Immature natural killer cell (primary cell): ENCODE results near the gene MED20. TPM values are rescaled to one million over a fixed set of nuclear protein-coding genes. Genes with fewer than 3 reads are reported as not detected.

Experiments used
- DNase-seq, 3 donors: peaks; one replicate each; pipeline ENCODE4 v3.0.0; 2022; ENCODE audit warnings: mixed read lengths in 1 of 3
- H3K27ac Mint-ChIP-seq, 6 donors: one replicate each; pipeline ENCODE4 v1.8.0; 2020; ENCODE audit warnings: mixed read lengths in 6 of 6, mild to moderate bottlenecking in 5 of 6, inconsistent platforms in 4 of 6, moderate library complexity in 3 of 6
- H3K27me3 Mint-ChIP-seq, 3 donors: one replicate each; pipeline ENCODE4 v1.8.0; 2020 to 2021; ENCODE audit warnings: low read depth in 3 of 3, mild to moderate bottlenecking in 3 of 3, mixed read lengths in 3 of 3, moderate library complexity in 3 of 3, inconsistent platforms in 1 of 3
- H3K36me3 Mint-ChIP-seq, 3 donors: one replicate each; pipeline ENCODE4 v1.8.0; 2020; ENCODE audit warnings: mixed read lengths in 3 of 3, inconsistent platforms in 2 of 3, mild to moderate bottlenecking in 2 of 3
- H3K4me1 Mint-ChIP-seq, 2 donors: one replicate each; pipeline ENCODE4 v1.8.0; 2020; ENCODE audit warnings: inconsistent platforms in 2 of 2, mild to moderate bottlenecking in 2 of 2, mixed read lengths in 2 of 2, moderate library complexity in 1 of 2
- H3K4me3 Mint-ChIP-seq, 5 donors: one replicate each; pipeline ENCODE4 v1.8.0; 2020; ENCODE audit warnings: mild to moderate bottlenecking in 5 of 5, mixed read lengths in 5 of 5, inconsistent platforms in 3 of 5, moderate library complexity in 3 of 5
- H3K9me3 Mint-ChIP-seq, 6 donors: one replicate each; pipeline ENCODE4 v1.8.0; 2020; ENCODE audit warnings: mild to moderate bottlenecking in 6 of 6, mixed read lengths in 6 of 6, inconsistent platforms in 4 of 6, moderate library complexity in 3 of 6
- polyA plus RNA-seq, 3 donors: library from polyadenylated mRNA; unstranded; fragments of 300-500 nt; fragmentation: Illumina TruSeq; gene quantifications; one replicate each; pipeline ENCODE4 v1.2.3, GENCODE V29; 2021

Gene MED20
- polyA plus RNA-seq, 3 donors from 2014 or later = 5.9 to 11.5 (median 11.2) TPM

GRCh38 chr6:41938590-41939175 lies 17.7 kb upstream of the MED20 start:
- no peak for DNase-seq
- peak overlapping the region; percentile 96 to 98 (median 98) for H3K4me3 Mint-ChIP-seq

GRCh38 chr6:41937861-41938574 lies 17.1 kb upstream of the MED20 start:
- DNase-seq = peak; percentile 57 to 68 (median 65)
- Mint-ChIP-seq H3K27me3 (peaks cover 13 to 46% (median 41%) of the 10 kb centered on the region in 3 donors), H3K36me3 (peaks cover 15 to 27% (median 26%) of the 10 kb centered on the region in 3 donors), H3K9me3 (no peaks in the 10 kb centered on the region), H3K4me3 (peak overlapping the region; percentile 96 to 98 (median 98)), H3K27ac (peak overlapping the region; percentile 89 to 97 (median 95)), H3K4me1 (peaks cover 76 to 81% of the 10 kb centered on the region in 2 donors)

More at GRCh38 chr6:41938590-41939175, 17.7 kb upstream of the MED20 start:
- H3K4me1 Mint-ChIP-seq = peaks cover 74 to 82% of the 10 kb centered on the region in 2 donors
- H3K27ac Mint-ChIP-seq = peak overlapping the region; percentile 89 to 97 (median 95)
- peaks cover 13 to 46% (median 41%) of the 10 kb centered on the region in 3 donors for H3K27me3 Mint-ChIP-seq
- peaks cover 13 to 26% (median 24%) of the 10 kb centered on the region in 3 donors for H3K36me3 Mint-ChIP-seq
- H3K9me3 Mint-ChIP-seq = no peaks in the 10 kb centered on the region

- H3K4me1 Mint-ChIP-seq = peaks cover 80 to 83% of the 10 kb centered on the region in 2 donors
- H3K4me3 Mint-ChIP-seq = peak overlapping the region; percentile 96 to 98 (median 98)
- no peak for DNase-seq
- H3K27me3 Mint-ChIP-seq = peaks cover 13 to 46% (median 41%) of the 10 kb centered on the region in 3 donors
- H3K9me3 Mint-ChIP-seq = no peaks in the 10 kb centered on the region
- peaks cover 18 to 31% (median 31%) of the 10 kb centered on the region in 3 donors for H3K36me3 Mint-ChIP-seq
- peak overlapping the region; percentile 89 to 97 (median 95) for H3K27ac Mint-ChIP-seq
Observed at GRCh38 chr6:41937472-41937860, 16.5 kb upstream of the MED20 start.

- Mint-ChIP-seq H3K9me3 (no peaks in the 10 kb centered on the region), H3K27me3 (peaks cover 13 to 40% (median 35%) of the 10 kb centered on the region in 3 donors), H3K4me3 (peak overlapping the region; percentile 96 to 98 (median 98)), H3K36me3 (peaks cover 25 to 43% (median 37%) of the 10 kb centered on the region in 3 donors), H3K27ac (peak overlapping the region; percentile 83 to 96 (median 95)), H3K4me1 (peaks cover 83 to 87% of the 10 kb centered on the region in 2 donors)
- peak; percentile 95 to 96 (median 96) for DNase-seq
Observed at GRCh38 chr6:41936073-41936837, 15.3 kb upstream of the MED20 start.

- Mint-ChIP-seq H3K27ac (peak overlapping the region; percentile 83 to 96 (median 95)), H3K4me1 (peaks cover 86 to 91% of the 10 kb centered on the region in 2 donors), H3K4me3 (peak overlapping the region; percentile 96 to 98 (median 98)), H3K36me3 (peaks cover 25 to 48% (median 37%) of the 10 kb centered on the region in 3 donors), H3K27me3 (peaks cover 8 to 40% (median 32%) of the 10 kb centered on the region in 3 donors), H3K9me3 (no peaks in the 10 kb centered on the region)
- DNase-seq = no peak
Observed at GRCh38 chr6:41935685-41936072, 14.7 kb upstream of the MED20 start.

- Mint-ChIP-seq H3K4me1 (peaks cover 82 to 87% of the 10 kb centered on the region in 2 donors), H3K27me3 (peaks cover 8 to 35% (median 28%) of the 10 kb centered on the region in 3 donors), H3K27ac (peak overlapping the region; percentile 83 to 96 (median 95)), H3K36me3 (peaks cover 25 to 44% (median 33%) of the 10 kb centered on the region in 3 donors), H3K4me3 (peak overlapping the region; percentile 96 to 98 (median 98)), H3K9me3 (no peaks in the 10 kb centered on the region)
- DNase-seq = no peak
Observed at GRCh38 chr6:41935193-41935574, 14.2 kb upstream of the MED20 start.

GRCh38 chr6:41934278-41935192 lies 13.6 kb upstream of the MED20 start:
- Mint-ChIP-seq H3K9me3 (no peaks in the 10 kb centered on the region), H3K36me3 (peaks cover 25 to 40% (median 33%) of the 10 kb centered on the region in 3 donors), H3K27ac (peak overlapping the region; percentile 83 to 96 (median 95)), H3K4me3 (peak overlapping the region; percentile 96 to 98 (median 98)), H3K4me1 (peaks cover 77 to 84% of the 10 kb centered on the region in 2 donors), H3K27me3 (peaks cover 8 to 30% (median 25%) of the 10 kb centered on the region in 3 donors)
- DNase-seq = no peak

GRCh38 chr6:41932378-41932777 lies 11.4 kb upstream of the MED20 start:
- Mint-ChIP-seq H3K4me1 (peaks cover 72 to 84% of the 10 kb centered on the region in 2 donors), H3K27me3 (peaks cover 5 to 24% (median 17%) of the 10 kb centered on the region in 3 donors), H3K4me3 (no peak overlapping the region), H3K9me3 (no peaks in the 10 kb centered on the region), H3K36me3 (peaks cover 28 to 50% (median 30%) of the 10 kb centered on the region in 3 donors), H3K27ac (peak overlapping the region in 5 of 6 donors; percentile 54 to 94 (median 78))
- DNase-seq = no peak

- H3K4me3 Mint-ChIP-seq = peak overlapping the region in 2 of 5 donors; percentile 1 to 8
- DNase-seq = no peak
- H3K4me1 Mint-ChIP-seq = peaks cover 69 to 84% of the 10 kb centered on the region in 2 donors
- peak overlapping the region; percentile 54 to 94 (median 76) for H3K27ac Mint-ChIP-seq
- no peaks in the 10 kb centered on the region for H3K9me3 Mint-ChIP-seq
- H3K27me3 Mint-ChIP-seq = peaks cover 5 to 20% (median 15%) of the 10 kb centered on the region in 3 donors
- H3K36me3 Mint-ChIP-seq = peaks cover 28 to 53% (median 30%) of the 10 kb centered on the region in 3 donors
Observed at GRCh38 chr6:41931792-41932191, 10.9 kb upstream of the MED20 start.

GRCh38 chr6:41929924-41930323 lies 9.0 kb upstream of the MED20 start:
- Mint-ChIP-seq H3K9me3 (no peaks in the 10 kb centered on the region), H3K27ac (peak overlapping the region; percentile 65 to 87 (median 78)), H3K4me3 (no peak overlapping the region), H3K27me3 (peaks cover 0 to 11% (median 3%) of the 10 kb centered on the region in 3 donors), H3K36me3 (peaks cover 19 to 48% (median 25%) of the 10 kb centered on the region in 3 donors), H3K4me1 (peaks cover 57 to 74% of the 10 kb centered on the region in 2 donors)
- DNase-seq = no peak

GRCh38 chr6:41927253-41927652 lies 6.3 kb upstream of the MED20 start:
- Mint-ChIP-seq H3K36me3 (peaks cover 11 to 31% (median 20%) of the 10 kb centered on the region in 3 donors), H3K4me1 (peaks cover 63 to 80% of the 10 kb centered on the region in 2 donors), H3K27ac (peak overlapping the region; percentile 65 to 87 (median 82)), H3K4me3 (peak overlapping the region in 1 of 5 donors; percentile 20), H3K27me3 (peaks cover 8 to 23% (median 9%) of the 10 kb centered on the region in 3 donors), H3K9me3 (no peaks in the 10 kb centered on the region)
- DNase-seq = no peak

- H3K27ac Mint-ChIP-seq = peak overlapping the region; percentile 98 to 100 (median 100)
- peaks cover 61 to 68% of the 10 kb centered on the region in 2 donors for H3K4me1 Mint-ChIP-seq
- no peaks in the 10 kb centered on the region for H3K9me3 Mint-ChIP-seq
- peaks cover 16 to 31% (median 17%) of the 10 kb centered on the region in 3 donors for H3K27me3 Mint-ChIP-seq
- peaks cover 5 to 8% (median 6%) of the 10 kb centered on the region in 3 donors for H3K36me3 Mint-ChIP-seq
- H3K4me3 Mint-ChIP-seq = peak overlapping the region; percentile 97 to 100 (median 100)
- DNase-seq = peak in 2 of 3 donors; percentile 51
Observed at GRCh38 chr6:41922154-41922553, 1.2 kb upstream of the MED20 start.
